ENCODE data around the gene DNM1L.

The DNM1L gene

DNA sequence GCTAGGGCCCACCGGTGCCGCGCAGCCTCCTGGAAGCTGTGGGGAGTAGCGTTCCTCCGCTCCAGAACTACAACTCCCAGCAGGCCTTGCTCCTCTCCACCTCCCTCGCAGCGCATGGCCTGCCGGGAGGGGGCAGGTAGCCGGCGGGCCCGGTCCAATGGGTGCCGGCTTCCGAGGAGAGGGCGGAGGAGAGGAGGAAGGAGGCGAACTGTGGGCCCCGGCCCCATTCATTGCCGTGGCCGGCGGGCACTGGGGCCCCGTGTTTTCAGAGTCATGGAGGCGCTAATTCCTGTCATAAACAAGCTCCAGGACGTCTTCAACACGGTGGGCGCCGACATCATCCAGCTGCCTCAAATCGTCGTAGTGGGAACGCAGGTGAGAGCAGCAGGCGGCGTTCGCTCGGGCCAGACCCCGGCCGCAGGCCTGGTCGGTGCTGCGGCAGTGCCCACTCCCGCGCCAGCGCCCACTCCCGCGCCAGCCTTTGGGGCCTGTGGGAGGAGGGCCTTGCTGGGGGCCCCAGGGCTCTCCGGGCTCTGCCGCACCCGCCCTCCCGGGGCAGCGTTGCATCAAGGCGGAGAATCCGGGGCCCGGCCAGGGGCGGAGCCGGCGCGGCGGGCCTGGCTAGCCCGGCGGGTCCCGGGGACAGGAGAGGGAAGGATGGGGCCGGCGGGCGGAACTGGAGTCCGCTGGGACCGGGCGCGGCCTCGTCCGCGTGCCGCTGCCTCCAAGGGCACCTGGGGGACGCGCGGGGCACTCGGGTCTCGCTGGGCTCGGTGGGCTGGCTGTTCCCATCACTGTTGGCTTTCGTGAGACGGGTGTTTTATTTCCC is at the start of gene DNM1L:
DNM1L (plus strand) TSS at position 211 of the 829 bp plus-strand sequence; CDS start at position 274, 63 bp downstream.
- DNase-seq (ENCODE audit: low read depth in 2 of 2), result peak; percentile 84 to 86

DNA sequence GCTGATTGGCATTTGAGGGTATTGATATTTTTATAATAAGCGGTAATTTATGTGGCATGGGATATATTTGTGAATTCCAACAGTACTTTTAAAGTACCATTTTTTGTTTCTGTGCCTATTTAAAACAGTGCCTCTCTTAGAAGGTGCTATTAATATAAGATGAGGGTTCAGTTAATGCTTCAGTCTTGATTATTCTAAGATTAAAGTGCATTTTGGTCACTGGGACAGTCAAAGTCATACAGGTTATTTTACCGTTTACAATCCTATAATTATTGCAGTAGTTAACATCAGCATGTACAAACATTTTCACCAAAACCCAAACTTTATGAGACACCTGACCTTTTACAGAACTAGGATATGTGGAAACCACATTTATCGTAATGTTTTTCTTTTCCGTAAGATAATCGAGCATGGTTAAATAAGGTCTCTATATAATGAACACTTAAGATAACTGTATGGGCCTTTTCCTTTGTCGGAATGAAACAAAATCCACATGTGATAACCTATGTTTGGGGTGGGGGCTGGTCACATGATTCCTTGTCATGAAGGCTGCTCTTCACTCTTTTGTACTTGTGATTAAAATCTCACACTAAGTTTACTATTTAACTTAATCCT is 37.7 kb upstream of the DNM1L start:
- DNase-seq (ENCODE audit: low read depth in 2 of 2), result no peak

DNA sequence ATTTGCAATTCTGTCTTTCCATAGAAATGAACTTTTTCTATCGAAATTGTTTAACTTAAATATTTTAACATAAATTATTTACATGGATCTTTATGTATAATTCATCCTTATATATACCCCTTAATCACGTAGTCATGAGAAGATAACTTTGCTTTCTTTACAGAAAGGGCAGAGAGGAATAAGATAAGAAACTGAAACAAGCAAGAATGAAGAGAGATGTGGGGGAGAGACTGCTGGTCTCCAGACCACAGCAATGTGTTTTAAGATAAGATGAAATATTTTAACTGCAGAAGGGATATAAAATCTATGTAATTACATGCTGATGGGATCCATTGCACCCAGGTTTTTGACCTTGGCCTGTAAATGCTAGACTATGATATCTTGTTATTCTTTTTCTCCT is 34.7 kb upstream of the DNM1L start:
- no peak for DNase-seq (ENCODE audit: low read depth in 2 of 2)

DNA sequence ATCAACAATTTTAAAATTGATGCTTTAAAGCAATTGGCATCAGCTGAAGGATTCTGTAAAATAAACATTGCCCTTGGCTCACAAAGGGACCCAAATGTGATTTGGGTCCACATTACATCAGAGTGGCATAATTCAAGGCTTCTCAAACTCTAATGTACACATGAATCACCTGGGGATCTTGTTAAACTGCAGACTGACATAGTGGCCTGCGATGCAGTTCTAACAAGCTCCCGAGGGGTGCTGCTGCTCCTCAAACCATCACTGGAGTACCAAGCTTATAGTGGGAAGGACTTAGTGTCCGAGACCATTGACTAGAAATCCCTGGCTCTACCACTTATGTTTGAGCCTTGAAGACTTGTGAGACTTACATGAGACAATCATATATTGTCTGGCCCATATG is 31.8 kb upstream of the DNM1L start:
- DNase-seq (ENCODE audit: low read depth in 2 of 2), result no peak

DNA sequence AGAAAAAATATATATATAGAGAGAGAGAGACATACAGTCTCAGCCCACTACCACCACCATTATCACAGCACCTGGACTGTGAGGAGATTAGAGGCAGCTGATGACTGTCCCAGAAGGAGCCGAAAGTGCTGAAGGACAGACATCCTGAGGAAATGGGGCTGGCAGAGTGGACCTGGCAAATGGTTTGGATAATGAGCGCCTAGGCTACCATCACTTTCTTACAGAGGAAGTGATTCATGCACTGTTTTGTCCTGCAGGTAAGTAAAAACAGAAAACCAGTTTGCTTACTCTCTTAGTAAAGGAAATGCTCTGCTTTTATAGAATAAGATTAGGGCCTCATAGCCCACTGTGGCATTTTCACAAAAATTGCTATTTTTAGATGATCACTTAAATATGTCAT is 28.6 kb upstream of the DNM1L start:
- DNase-seq (ENCODE audit: low read depth in 2 of 2), result no peak

DNA sequence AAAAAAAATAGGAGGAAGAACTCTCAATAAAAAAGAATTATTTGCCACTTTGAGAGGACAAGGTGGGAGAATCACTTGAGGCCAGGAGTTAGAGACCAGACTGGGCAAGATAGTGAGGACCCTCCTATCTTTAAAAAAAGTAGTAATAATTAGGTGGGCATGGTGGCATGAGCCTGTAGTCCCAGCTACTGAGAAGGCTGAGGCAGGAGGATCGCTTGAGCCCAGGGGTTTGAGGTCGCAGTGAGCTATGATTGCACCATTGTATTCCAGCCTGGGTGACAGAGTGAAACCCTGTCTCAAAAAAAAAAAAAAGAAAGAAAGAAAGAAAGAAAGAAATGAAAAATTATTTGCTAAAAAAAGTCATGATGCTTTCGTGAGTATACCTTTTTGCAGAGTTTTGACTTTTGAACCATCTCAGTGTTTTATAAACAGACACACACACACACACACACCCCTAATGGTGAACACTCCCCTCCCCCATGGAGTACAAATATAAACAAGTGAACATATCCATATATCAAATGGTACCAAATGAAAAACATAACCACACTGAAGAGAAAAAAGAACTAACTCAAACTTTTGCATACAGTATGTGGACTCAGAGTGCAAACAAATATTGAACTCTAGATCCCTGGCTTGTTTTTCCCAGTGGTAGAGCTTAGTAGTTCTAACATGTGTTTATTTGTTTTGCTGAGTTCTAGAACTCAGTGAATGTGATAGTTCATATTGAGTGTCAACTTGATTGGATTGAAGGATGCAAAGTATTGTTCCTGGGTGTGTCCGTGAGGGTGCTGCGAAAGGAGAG is 27.7 kb upstream of the DNM1L start:
- no peak for DNase-seq (ENCODE audit: low read depth in 2 of 2)

DNA sequence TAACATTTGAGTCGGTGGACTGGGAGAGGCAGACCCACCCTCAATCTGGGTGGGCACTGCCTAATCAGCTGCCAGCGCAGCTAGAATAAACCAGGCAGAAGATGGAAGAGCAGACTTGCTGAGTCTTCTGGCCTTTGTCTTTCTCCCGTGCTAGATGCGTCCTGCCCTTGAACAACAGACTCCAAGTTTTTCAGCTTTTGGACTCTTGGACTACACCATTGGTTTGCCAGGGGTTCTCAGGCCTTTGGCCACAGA is 27.2 kb upstream of the DNM1L start:
- DNase-seq (ENCODE audit: low read depth in 2 of 2), result no peak

DNA sequence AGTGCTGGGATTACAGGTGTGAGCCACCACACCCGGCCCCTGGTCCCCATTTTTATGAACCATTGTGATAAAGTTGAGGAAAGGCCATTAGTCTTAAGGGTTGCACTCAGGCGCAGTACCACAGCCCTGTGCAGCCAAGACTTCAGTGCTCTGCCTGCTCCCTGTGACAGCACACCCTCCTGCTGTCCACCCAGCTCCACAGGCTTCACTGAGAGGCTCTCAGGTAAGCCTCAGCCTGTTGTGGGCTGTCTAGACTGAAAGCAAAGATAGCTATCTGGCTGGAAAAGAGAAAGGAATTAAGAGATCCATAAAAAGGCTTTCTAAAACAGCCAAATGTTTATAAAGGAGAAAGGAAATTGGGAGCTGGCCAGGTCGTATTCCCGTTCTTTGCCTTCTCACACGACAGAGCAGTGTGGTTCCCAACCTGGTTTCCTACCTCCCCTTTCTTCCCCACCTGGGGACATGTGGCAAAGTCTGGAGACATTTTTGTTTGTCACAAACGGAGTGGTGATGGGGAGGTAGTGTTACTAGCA is 19.1 kb upstream of the DNM1L start:
- DNase-seq (ENCODE audit: low read depth in 2 of 2), result no peak

DNA sequence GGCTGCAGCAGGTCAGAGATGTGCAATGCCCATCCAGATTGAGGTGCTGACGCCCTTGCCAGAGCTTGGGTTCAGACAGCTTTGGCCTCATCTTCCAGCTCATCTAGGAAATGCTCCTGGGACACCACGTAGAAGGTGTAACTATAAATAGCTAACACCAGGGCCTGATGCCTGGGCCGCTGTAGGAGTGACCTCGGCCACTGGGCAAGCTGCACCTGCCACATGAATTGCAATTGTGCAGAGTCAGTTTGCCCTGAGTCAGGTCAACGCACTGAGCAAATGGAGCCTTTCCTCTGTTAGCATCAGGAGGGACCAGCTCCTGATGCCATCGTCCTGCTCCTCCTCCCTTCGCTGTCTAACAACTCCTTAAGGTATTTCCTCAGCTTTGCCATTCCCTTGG is 17.4 kb upstream of the DNM1L start:
- no peak for DNase-seq (ENCODE audit: low read depth in 2 of 2)

DNA sequence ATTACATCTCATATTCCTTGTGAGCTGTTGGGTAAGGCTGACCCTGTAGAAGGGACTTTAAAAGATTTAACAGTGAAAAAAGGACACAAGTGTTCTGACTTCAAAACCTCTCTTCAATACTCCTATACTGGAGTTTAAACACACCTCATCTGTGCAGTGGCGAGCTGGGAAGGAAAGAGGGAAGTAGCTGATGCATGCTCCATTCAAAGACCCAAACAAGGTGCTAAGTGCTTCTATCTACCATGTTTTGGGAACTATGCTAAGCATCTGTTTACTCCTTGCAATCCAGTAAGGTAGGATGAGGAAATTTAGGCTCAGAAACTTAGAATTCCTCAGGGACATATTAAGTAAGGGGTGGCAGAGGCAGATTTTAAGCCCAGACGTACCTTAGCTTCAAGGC is 16.4 kb upstream of the DNM1L start:
- DNase-seq (ENCODE audit: low read depth in 2 of 2), result no peak

DNA sequence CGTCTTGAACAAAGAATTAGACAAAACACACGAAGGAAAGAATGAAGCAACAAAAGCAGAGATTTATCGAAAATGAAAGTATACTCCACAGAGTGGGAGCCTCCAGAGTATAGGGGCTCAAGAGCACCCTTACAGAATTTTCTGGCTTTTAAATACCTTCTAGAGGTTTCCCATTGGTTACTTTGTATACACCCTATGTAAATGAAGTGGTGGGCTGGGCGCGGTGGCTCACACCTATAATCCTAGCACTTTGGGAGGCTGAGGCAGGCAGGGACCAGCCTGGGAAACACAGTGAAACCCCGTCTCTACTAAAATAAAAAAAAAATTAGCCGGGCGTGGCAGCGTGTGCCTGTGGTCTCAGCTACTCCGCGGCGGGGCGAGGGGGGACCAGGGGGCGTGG is 13.1 kb upstream of the DNM1L start:
- no peak for DNase-seq (ENCODE audit: low read depth in 2 of 2)

DNA sequence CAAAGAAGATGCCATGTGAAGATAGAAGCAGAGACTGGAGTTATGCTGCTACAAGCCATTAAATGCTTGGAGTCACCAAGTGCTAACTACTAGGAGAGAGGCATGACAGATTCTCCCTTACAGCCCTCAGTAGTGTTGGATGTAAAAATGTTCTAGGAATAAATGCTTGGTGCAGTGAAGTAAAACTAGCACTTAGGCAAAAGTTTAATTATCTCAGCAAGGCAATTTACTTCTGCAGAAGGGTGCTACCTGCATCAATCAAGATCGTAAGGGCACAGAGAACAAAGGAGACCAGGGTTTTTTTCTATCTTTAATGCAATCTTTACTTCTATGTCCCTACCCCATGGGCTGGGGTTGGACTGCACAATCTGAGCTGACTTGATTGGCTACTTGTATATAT is 9.5 kb upstream of the DNM1L start:
- no peak for DNase-seq (ENCODE audit: low read depth in 2 of 2)

DNA sequence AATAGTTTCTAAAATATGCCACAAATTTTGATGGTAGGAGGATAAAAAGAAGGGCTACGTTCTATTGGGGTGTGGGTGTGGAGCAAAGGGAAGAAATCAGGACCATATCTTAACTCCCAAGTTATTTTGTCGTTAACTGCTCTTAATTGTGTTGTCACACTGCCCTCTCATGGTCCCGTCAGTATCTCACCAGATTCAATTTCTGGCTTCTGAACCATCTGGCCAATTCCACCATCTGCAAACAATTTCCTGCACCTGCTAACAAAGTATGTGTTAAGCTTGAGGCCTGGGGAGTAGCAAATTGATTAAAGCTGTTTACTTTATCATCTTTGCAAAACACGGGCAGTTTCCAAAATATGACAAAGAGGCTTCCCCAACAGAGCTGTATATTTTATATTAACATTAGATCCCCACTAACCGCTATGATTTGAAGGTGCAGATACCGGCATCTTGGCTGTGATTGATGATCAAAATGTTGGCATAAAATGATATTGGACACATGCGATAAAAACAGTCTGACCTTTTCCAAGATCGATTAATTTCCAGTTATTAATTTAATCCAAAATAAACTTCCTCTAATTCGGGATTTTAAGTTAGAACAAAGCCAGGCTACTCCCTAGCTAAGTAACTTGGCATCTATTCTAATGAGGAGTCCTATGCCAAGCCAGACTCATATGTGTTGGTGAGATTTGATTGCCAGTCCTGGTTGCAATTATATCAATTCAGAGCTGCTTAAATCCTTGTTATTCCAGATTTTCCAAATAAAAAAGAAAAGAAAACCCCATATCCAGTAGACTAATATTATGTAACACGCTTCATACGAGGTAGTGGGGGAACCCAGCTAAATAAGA is 6.9 kb upstream of the DNM1L start:
- no peak for DNase-seq (ENCODE audit: low read depth in 2 of 2)

DNA sequence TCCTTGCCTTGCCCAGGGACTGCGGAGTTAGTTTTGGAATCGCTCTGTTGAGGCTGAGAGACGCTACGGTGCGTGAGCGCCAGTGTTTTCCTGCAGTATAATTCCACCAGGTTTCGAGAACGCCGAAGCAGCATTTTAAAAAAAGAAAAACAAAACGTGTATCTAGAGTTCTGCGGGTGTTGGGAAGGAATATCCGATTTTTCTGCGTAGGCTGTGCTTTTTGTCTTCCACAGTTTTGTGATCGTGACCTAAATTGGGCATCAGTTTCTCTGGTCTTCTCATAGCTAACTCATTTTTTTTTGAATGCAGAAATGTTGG is 778 bp downstream of the DNM1L start:
- no peak for DNase-seq (ENCODE audit: low read depth in 2 of 2)

DNA sequence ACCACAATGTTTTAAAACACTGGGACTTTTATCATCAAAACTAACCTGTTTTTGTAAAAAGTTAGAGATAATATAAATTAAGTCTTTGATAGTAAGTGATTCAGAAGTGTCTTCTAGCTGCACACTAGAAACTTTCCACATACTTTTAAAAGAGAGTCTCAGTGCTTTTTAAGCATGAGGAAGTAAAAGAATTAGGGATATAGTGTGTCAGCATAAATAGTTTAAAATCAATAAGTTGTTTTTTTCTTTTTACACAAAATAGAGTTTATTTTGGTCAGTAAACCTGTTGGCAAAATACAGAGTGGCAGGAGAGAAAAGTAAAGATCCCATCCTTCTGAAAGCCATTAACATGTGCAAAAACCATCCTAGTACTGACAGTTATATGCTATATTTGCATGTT is 1.7 kb downstream of the DNM1L start:
- no peak for DNase-seq (ENCODE audit: low read depth in 2 of 2)

DNA sequence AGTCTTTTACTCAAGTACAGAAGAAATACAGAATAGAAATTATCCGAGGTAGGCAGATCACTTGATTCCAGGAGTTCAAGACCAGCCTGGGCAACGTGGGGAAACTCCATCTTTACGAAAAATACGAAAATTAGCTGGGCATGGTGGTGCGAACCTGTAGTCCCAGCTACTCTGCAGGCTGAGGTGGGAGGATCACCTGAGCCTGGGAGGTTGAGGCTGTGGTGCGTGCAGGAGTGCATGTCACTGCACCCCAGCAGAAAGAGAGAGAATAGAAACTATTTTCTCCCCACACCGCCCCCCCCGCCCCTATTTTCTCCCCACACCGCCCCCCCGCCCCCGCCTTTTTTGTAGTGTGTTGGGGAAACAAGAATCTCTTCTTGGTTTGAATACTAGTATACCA is 2.2 kb downstream of the DNM1L start:
- DNase-seq (ENCODE audit: low read depth in 2 of 2), result no peak

DNA sequence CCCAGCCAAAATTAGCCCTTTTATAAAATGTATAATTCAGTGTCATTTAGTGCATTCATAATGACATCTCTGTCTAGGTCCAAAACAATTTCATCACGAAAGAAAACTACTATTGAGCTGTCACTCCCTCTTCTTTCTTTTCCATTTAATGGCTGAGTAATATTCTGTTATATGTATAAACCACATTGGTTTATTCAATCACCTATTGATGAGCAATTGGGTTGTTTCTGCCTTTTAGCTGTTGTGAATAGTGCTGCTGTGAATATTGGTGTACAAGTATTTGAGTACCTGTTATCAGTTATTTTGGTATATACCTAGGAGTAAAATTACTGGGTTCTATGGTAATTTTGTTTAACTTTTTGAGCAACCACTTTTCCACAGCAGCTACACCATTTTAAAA is 7.2 kb downstream of the DNM1L start:
- DNase-seq (ENCODE audit: low read depth in 2 of 2), result no peak

DNA sequence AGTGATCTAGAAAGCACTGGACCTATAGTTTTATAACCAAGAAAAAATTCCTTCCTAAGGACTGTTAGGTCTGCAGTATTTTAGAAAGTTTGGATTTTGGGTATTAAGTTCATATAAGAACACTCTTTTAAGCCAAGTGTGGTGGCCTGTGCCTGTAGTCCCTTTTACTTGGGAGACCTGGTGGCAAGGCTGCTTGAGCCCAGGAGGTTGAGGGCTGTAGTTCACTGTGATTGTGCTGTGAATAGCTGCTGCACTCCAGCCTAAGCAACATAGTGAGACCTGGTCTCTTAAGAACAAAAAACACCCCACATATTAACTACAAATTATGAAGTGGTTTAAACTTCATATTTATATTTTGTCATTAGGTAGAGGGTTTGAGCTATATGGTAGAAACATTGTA is 9.7 kb downstream of the DNM1L start:
- no peak for DNase-seq (ENCODE audit: low read depth in 2 of 2)

DNA sequence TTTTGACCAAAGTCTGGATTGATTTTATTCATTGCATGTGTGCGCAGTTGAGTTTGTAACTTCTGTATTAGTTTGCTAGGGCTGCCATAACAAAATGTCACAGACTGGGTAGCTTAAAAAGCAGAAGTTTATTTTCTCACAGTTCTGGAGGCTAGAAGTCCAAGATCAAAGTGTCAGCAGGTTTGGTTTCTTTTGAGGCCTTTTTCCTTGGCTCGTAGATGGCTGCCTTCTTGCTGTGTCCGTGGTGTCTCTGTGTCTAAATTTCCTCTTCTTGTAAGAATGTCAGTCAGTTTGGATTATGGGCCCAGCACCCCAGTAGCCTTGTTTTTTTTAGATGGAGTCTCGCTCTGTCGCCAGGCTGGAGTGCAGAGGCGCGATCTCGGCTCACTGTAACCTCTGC is 11.8 kb downstream of the DNM1L start:
- DNase-seq (ENCODE audit: low read depth in 2 of 2), result no peak

DNA sequence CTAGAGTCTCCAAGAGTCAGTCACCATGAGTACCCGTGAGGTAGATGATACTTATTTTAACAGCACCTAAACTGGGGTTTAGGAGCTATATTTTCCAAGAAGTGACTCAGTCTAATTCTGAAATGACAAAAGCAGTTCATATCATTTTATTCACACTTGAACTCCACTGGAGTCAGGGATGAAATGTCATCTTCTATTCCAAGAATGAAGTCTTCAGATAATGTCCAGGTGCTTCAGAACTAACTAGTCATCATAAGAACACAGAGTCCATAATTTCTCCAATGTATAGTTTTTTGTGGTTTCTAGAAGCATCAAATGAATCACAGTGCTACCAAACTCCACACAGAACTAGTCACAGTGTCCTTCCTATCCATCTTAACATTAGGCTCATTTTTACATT is 13.3 kb downstream of the DNM1L start:
- no peak for DNase-seq (ENCODE audit: low read depth in 2 of 2)

DNA sequence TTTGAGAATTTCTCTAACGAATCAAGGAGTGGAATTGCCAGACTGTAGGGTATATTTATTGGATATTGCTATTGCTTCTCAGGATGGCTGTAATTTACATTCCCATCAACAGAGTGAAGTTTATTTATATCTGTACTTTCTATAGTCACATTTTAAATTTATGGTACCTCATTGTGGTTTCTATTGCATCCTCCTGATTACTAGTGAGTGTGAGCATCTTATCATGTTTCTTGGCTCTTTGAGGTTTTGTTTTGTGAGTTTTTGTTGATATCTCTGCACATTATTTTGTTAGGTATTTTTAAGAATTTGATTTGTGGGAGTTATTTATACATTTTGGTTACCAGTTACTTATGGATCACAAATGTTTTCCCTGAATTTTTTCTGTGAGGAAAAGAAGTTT is 13.9 kb downstream of the DNM1L start:
- no peak for DNase-seq (ENCODE audit: low read depth in 2 of 2)

DNA sequence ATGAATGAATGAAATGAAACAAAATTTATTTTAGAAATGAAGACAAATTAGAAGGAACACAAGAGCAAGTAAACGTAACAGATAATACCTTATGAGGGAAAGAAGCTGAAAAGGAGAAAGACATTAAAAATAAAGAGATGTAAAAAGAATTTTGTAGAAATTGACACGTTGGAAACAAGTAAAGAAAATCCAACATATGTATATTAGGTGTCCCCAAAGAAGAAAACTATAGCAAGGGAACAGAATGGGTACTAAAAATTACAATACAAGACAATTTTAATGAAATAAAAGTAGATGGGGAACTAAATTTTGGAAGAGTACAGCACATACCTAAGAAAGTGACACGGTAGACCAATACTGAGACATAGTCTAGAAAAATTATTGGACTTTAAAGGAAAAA is 16.7 kb downstream of the DNM1L start:
- no peak for DNase-seq (ENCODE audit: low read depth in 2 of 2)

Data from stimulated activated CD8-positive, alpha-beta memory T cell treated with anti-CD3 and anti-CD28 coated beads, Interleukin-2, amount 100 ng/mL, for 48 hours (primary cell).